NT2/D1 (cell line): ENCODE measurements around the gene NEO1.
"Not testable (repeated sequence)": the region's sequence is repeated elsewhere in the genome, so short reads cannot be mapped to it uniquely, and the experiment has no call there.

Experiments used
- DNase-seq: peaks from one replicate; pipeline ENCODE4 v3.0.0-alpha.2; 2011; ENCODE audit warnings: low read depth, low spot score
- H3K27me3 ChIP-seq: 2 replicates; pipeline ENCODE4 v1.6.0; 2011; ENCODE audit warnings: mild to moderate bottlenecking; ENCODE audit not compliant: insufficient read length, insufficient read depth
- H3K36me3 ChIP-seq: 2 replicates; pipeline ENCODE4 v1.6.1; 2011; ENCODE audit warnings: mild to moderate bottlenecking, low read length, mixed read lengths; ENCODE audit not compliant: insufficient read depth, insufficient read length
- H3K4me1 ChIP-seq: 2 replicates; pipeline ENCODE4 v1.5.1; 2011; ENCODE audit not compliant: insufficient read depth, insufficient read length
- H3K4me3 ChIP-seq: 2 replicates; pipeline ENCODE4 v1.5.1; 2011; ENCODE audit warnings: low read depth; ENCODE audit not compliant: insufficient read length
- H3K9ac ChIP-seq: 2 replicates; pipeline ENCODE4 v1.6.0; 2011; ENCODE audit warnings: low read depth; ENCODE audit not compliant: insufficient read length
- H3K9me3 ChIP-seq: 2 replicates; pipeline ENCODE4 v1.5.1; 2011; ENCODE audit warnings: mild to moderate bottlenecking, low read length; ENCODE audit not compliant: insufficient read depth
- SUZ12 ChIP-seq: IDR thresholded peaks from 2 replicates; pipeline ENCODE4 v1.6.1; 2011; ENCODE audit not compliant: insufficient read length, insufficient read depth; ENCODE audit errors: extremely low read depth
- YY1 ChIP-seq: IDR thresholded peaks from 2 replicates; pipeline ENCODE4 v1.6.1; 2011; ENCODE audit not compliant: insufficient read length, insufficient read depth
- ZNF274 ChIP-seq: IDR thresholded peaks from 2 replicates; pipeline ENCODE4 v1.6.1; 2011; ENCODE audit warnings: mild to moderate bottlenecking, low read depth, low read length

Gene NEO1

DNA sequence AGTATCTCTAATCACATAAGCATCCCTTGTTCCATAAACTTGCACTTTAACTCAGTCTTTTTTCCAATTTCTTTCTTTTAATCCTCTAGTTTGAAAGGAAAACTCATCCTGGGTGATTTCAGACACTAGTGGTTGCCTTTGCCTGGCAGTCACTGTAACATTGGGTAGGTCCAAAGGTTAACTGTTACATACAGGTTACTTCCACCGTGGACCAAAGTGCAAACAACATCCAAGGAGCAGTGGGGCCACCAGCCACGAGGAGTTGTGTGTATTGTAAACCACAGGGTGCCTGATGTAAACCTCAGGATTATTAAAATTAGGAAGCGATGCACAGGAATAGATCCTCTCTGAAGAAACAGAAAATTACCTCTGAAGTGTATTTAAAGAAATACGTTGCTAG, 241.5 kb downstream of the NEO1 start:
- TF ChIP-seq ZNF274: no peak
- no peak for TF ChIP-seq YY1
- no peak for TF ChIP-seq SUZ12
- Histone ChIP-seq H3K9me3 (no peaks in the 10 kb centered on the region), H3K36me3 (peaks cover 34% of the 10 kb centered on the region), H3K4me3 (no peak overlapping the region), H3K4me1 (peaks cover 5% of the 10 kb centered on the region), H3K27me3 (no peaks in the 10 kb centered on the region), H3K9ac (no peak overlapping the region)
- DNase-seq: no peak

DNA sequence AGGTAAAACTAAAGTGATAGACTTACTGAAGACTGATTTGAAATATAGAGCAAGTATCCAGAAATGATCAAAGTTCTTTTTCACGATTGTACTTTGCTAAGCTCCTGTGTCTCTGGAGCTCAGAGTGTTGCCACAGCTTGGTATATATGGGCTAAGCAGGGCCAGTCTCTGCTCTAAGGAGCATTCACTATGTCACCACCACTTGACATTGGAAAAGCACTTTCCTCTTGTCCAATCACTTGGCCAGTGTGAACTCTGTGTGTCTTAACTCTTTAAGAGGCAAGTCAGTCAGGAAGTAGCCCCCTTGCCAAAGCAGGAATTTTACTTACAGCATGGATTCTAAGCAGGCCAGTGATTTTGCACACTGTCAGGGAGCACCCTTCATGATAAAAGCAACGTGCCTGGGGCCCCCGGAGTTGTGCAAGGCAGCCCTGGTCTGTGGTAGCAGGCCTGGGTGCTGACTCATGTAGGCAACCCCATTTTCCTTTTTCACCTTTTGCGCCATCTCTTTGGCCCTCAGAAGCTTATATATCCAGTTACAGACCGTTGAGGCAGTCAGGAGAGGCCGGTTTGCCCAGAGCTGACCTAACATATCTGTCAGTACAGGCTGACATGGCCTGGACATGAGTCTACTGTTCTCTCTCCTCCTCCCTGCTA, 243.5 kb downstream of the NEO1 start:
- H3K27me3 ChIP-seq: no peaks in the 10 kb centered on the region
- no peak overlapping the region for H3K9ac ChIP-seq
- no peak for DNase-seq
- H3K36me3 ChIP-seq: peaks cover 28% of the 10 kb centered on the region
- peaks cover 5% of the 10 kb centered on the region for H3K4me1 ChIP-seq
- TF ChIP-seq YY1 (no peak), SUZ12 (no peak), ZNF274 (no peak)
- H3K9me3 ChIP-seq: no peaks in the 10 kb centered on the region
- H3K4me3 ChIP-seq: no peak overlapping the region

DNA sequence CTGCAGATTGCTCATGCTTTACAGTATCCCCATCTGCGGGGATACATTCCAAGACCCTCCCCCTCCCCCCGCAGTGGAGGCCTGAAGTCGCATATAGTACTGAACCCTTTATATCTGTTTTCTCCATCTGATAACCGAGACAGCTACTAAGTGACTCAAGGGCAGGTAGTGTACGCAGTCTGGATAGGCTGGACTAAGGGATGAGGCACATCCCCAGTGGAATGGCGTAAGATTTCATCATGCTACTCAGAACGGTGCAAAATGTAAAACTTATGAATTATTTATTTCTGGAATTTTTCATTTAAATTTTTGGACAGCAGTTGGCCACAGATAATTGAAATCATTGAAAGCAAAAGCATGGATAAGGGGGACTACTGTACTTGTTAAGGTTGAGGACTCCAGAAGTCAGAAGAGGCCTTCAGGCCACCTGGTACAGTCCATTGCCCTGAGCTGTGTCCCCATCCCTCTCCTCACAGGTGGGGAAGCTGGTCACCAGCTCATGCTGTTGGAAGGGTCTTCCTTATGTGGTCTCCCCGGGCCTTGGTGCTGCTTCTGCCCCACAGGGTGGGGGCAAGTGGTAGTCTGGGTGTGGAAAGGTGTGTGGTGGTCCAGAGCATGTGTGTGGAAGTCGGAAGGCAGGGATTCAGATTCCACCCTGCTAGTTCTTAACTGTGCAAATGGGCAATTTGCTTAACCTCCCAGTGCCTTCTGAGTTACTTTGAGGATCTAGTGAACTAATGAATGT, 244.5 kb downstream of the NEO1 start:
- TF ChIP-seq ZNF274 (no peak), YY1 (no peak), SUZ12 (no peak)
- DNase-seq: no peak

DNA sequence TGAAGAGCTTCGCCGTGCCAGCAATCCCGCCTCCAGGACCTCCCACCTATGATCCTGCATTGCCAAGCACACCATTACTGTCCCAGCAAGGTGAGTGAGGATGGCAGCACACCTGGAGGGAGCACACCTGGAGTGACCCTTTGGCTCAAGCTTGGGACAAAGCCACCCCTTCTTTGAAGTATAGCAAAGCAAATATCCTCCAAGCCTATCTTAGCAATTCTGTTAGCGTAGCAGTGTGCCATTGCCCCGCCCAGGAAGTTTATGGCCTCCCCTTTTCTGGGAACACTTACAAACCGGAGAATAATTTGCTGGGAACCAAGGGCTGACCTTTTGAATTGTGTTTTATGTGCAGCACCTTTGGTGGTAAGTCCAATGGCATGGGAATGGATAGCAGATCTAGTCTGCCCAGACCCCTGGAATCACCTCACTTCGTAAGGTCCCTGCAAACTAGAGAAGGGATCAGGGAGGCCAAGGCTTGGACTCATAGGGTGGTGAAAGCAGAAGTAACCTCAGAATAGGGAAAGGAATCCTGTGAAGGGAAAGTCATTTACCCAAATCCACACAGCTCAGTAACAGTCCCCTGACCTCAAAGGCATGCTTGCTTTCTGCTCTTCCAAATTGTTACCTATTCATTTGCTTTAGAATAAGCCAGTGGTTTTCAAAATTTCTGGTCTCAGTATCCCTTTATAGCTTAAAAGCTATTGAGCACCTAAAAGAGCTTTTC, 246.4 kb downstream of the NEO1 start:
- Histone ChIP-seq H3K9me3 (no peaks in the 10 kb centered on the region), H3K36me3 (peaks cover 43% of the 10 kb centered on the region), H3K4me1 (peaks cover 5% of the 10 kb centered on the region), H3K9ac (no peak overlapping the region), H3K27me3 (no peaks in the 10 kb centered on the region), H3K4me3 (no peak overlapping the region)
- DNase-seq: no peak
- TF ChIP-seq ZNF274 (no peak), YY1 (no peak), SUZ12 (no peak)

More for the DNA sequence above, 244.5 kb downstream of the NEO1 start:
- Histone ChIP-seq H3K4me1 (peaks cover 5% of the 10 kb centered on the region), H3K36me3 (peaks cover 34% of the 10 kb centered on the region), H3K9ac (no peak overlapping the region), H3K4me3 (no peak overlapping the region), H3K9me3 (no peaks in the 10 kb centered on the region), H3K27me3 (no peaks in the 10 kb centered on the region)

DNA sequence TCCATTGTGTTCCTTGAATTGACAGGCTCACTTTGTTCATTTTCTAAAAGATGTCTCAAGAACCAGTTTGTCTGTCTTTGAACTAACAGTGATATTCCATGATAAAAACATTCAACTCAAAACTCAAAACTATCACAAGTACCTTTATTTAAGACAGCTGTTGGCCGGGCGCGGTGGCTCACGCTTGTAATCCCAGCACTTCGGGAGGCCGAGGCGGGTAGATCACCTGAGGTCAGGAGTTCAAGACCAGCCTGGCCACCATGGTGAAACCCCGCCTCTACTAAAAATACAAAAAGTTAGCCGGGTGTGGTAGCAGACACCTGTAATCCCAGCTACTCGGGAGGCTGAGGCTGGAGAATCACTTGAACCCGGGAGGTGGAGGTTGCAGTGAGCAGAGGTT, 248.0 kb downstream of the NEO1 start:
- H3K9ac ChIP-seq, DNase-seq, H3K9me3 ChIP-seq, H3K4me3 ChIP-seq, H3K4me1 ChIP-seq, H3K27me3 ChIP-seq: not testable (repeated sequence)
- peaks cover 48% of the 10 kb centered on the region for H3K36me3 ChIP-seq

DNA sequence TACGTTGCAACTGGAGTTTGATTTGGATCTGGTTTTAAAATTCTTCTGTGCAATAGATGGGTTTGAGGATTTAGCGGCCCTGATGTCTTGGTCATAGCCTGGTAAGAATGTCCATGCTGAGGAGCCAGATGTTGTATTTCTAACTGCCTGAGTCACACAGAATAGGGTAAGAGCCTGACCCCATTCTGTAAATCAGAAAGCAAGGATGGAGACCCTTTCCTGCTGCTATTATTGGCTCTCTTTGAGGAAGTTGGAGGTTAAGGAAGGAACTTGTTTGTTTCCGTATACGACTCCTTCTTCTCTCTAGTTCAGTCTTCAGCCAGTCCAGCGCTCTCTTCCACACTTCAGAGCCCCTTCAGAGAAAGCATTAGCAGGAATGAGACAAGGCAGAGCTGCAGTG, 251.4 kb downstream of the NEO1 start:
- Histone ChIP-seq H3K36me3 (peaks cover 40% of the 10 kb centered on the region), H3K4me3 (no peak overlapping the region), H3K27me3 (no peaks in the 10 kb centered on the region), H3K9me3 (no peaks in the 10 kb centered on the region), H3K9ac (no peak overlapping the region), H3K4me1 (peaks cover 7% of the 10 kb centered on the region)
- TF ChIP-seq ZNF274 (no peak), YY1 (no peak), SUZ12 (no peak)
- no peak for DNase-seq
